Right cardiac atrium (tissue), 5 donors: Measurements from ENCODE around the gene TMPRSS9. TPM values are rescaled to one million over a fixed set of nuclear protein-coding genes. Genes with fewer than 3 reads are reported as not detected.
A peak's percentile ranks its signal among the peaks of the same experiment; 100 is the strongest.
"Not testable (repeated sequence)": the region's sequence is repeated elsewhere in the genome, so short reads cannot be mapped to it uniquely, and the experiment has no call there.

ENCODE experiments used
- ATAC-seq, 2 donors: fragments of 200-7000 bp; cut with Tn5 transposase; one replicate each; pipeline versions ENCODE4 v1.8.0 to v1.9.1; 2020; ENCODE audit warnings: moderate library complexity in 2 of 2, mild to moderate bottlenecking in 1 of 2
- DNase-seq, 3 donors: peaks; one replicate each; pipeline ENCODE4 v3.0.0-alpha.2; 2020
- H3K27ac ChIP-seq: one replicate; pipeline ENCODE4 v1.5.1; 2013; ENCODE audit warnings: mild to moderate bottlenecking, low read length, control low read depth, moderate library complexity
- H3K27me3 ChIP-seq: one replicate; pipeline ENCODE4 v1.6.1; 2013; ENCODE audit not compliant: control insufficient read depth, insufficient read depth
- H3K4me1 ChIP-seq: one replicate; pipeline ENCODE4 v1.6.1; 2013; ENCODE audit warnings: low read length; ENCODE audit not compliant: control insufficient read depth, insufficient read depth
- H3K4me3 ChIP-seq: one replicate; pipeline ENCODE4 v1.5.1; 2013; ENCODE audit warnings: low read length, control low read depth
- H3K9me3 ChIP-seq: one replicate; pipeline ENCODE4 v1.6.1; 2013; ENCODE audit warnings: low read length; ENCODE audit not compliant: control insufficient read depth
- WGBS: extraction: QIAGEN DNeasy Blood & Tissue Kit; methylation state at CpG from one replicate; pipeline ENCODE4 v1.1.7; 2013; 5-methylcytosine and 5-hydroxymethylcytosine counted together
- intact Hi-C, 4 donors: fragments of 100-400 bp; cut with DNase I; formaldehyde crosslinking; loops; one replicate each; pipeline versions ENCODE4 v1.11.0 to v1.14.0; 2022 to 2023
- polyA plus RNA-seq: library from polyadenylated mRNA; stranded (reverse); fragments of 200-250 nt; gene quantifications from one replicate; pipeline ENCODE4 v1.2.3, GENCODE V29; 2013
- total RNA-seq, 4 donors: library from RNA; stranded (reverse); fragmentation: NEBNext Ultra II Directional; extraction: Animal tissue kit (Norgen Biotek cat#: 25700); gene quantifications; one replicate each; pipeline ENCODE4 v1.2.1, GENCODE V29; 2021
- donor health status: healthy with polysubstance abuse.
- donor health status: DM: no; HTN: yes; CAD: no.
- donor health status: DM: no; HTN: no; CAD: no.
- donor health status: DM: no; HTN: yes; CAD: no; lungs with severe emphysema.
- donor health status: DM: yes; HTN: yes; CAD: no.

Gene TMPRSS9
- total and polyA plus RNA-seq, 5 donors = 0.09 to 0.12 TPM; not detected in 3

GRCh38 chr19:2458054-2458453 is 98.0 kb downstream of the TMPRSS9 start:
- DNase-seq = no peak
- no peak overlapping the region for H3K4me3 ChIP-seq
- ATAC-seq = no peak
- no peak overlapping the region for H3K27ac ChIP-seq
- no peaks in the 10 kb centered on the region for H3K27me3 ChIP-seq
- WGBS = 97% methylated on average over 5 of the region's 5 CpGs
- H3K4me1 ChIP-seq = no peaks in the 10 kb centered on the region
- intact Hi-C loops = no loop called here
- H3K9me3 ChIP-seq = no peaks in the 10 kb centered on the region

DNA sequence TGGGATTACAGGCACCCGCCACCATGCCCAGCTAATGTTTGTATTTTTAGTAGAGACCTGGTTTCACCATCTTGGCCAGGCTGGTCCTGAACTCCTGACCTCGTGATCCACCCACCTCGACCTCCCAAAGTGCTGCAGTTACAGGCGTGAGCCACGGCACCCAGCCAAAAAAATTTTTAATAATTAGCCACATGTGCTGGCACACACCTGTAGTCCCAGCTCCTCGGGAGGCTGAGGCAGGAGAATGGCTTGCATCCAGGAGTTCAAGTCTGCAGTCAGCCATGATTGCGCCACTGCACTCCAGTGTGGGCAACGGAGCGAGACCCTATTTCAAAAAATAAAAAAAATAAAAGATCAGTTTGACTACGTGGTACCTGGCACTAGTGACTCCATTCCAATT is 98.7 kb downstream of the TMPRSS9 start:
- H3K27ac ChIP-seq, H3K4me1 ChIP-seq, H3K4me3 ChIP-seq, H3K27me3 ChIP-seq, H3K9me3 ChIP-seq, ATAC-seq, intact Hi-C loops: not testable (repeated sequence)
- peak in 1 of 3 donors; percentile 39 for DNase-seq
- WGBS = 88% methylated on average over 10 of the region's 10 CpGs

GRCh38 chr19:2460245-2460644 is 100.2 kb downstream of the TMPRSS9 start:
- no peak overlapping the region for H3K27ac ChIP-seq
- no peaks in the 10 kb centered on the region for H3K9me3 ChIP-seq
- no peaks in the 10 kb centered on the region for H3K4me1 ChIP-seq
- H3K4me3 ChIP-seq = no peak overlapping the region
- DNase-seq (no peak), ATAC-seq (no peak)
- intact Hi-C loops = no loop called here
- 89% methylated on average over 1 of the region's 1 CpG for WGBS
- no peaks in the 10 kb centered on the region for H3K27me3 ChIP-seq

DNA sequence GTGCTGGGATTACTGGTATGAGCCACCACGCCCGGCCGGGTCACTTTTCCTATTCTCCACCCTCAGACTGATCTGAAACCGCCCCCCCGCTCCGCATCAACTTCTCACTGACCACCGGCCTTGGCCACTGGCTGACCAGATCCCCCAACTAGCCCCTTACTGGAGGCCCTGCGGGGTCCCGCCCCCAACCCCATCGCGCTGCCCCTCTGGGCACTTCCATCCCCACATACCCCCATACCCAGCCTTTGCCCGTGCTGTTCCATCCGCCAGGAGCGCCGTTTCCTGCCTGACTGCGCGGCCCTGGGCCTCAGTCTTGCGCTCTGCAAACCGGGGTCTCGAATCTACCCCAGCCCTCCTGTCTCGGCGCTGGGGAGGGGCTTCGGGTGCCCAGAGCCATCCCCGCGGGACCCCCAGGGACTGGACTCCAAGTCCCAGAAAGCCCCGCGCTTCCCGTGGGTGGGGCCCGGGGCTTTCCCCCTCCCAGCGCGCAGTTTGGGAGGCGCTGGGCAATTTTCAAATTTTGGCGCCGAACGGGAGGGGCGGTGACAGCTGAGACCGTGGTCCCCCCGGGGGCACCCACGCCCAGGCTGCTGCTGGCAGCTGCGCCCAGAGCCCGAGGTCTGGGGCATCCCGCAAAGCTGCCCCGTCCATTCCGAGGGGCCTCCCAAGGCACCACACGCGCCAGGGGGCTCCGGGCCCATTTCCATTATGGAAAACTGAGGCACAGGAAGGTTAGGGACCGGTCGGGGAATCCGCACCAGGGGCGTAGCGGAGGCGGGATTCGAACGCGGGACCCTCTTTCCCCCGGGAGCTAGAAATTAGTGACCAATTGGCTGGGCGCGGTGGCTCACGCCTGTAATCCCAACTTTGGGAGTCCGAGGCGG is 101.9 kb downstream of the TMPRSS9 start:
- H3K27me3 ChIP-seq = no peaks in the 10 kb centered on the region
- intact Hi-C loops = no loop called here
- H3K27ac ChIP-seq = no peak overlapping the region
- WGBS = 3% methylated on average over 62 of the region's 62 CpGs
- peak overlapping the region; percentile 84 for H3K4me3 ChIP-seq
- H3K9me3 ChIP-seq = no peaks in the 10 kb centered on the region
- no peaks in the 10 kb centered on the region for H3K4me1 ChIP-seq
- ATAC-seq (peak; percentile 76 to 79), DNase-seq (peak; percentile 74 to 87 (median 86))

- ATAC-seq (peak; percentile 82 to 83), DNase-seq (peak; percentile 91 to 96 (median 96))
- H3K9me3 ChIP-seq = no peaks in the 10 kb centered on the region
- peak overlapping the region; percentile 82 for H3K27ac ChIP-seq
- no peaks in the 10 kb centered on the region for H3K4me1 ChIP-seq
- no peaks in the 10 kb centered on the region for H3K27me3 ChIP-seq
- H3K4me3 ChIP-seq = peak overlapping the region; percentile 84
- 9% methylated on average over 46 of the region's 46 CpGs for WGBS
- intact Hi-C loops = no loop called here
Measured at GRCh38 chr19:2462635-2463421, 102.8 kb downstream of the TMPRSS9 start.

GRCh38 chr19:2463694-2464093 is 103.6 kb downstream of the TMPRSS9 start:
- H3K27me3 ChIP-seq, DNase-seq, H3K4me1 ChIP-seq, ATAC-seq, H3K27ac ChIP-seq, intact Hi-C loops, H3K9me3 ChIP-seq, H3K4me3 ChIP-seq: not testable (repeated sequence)
- WGBS = 99% methylated on average over 5 of the region's 5 CpGs

GRCh38 chr19:2464389-2464788 is 104.3 kb downstream of the TMPRSS9 start:
- intact Hi-C loops = no loop called here

DNA sequence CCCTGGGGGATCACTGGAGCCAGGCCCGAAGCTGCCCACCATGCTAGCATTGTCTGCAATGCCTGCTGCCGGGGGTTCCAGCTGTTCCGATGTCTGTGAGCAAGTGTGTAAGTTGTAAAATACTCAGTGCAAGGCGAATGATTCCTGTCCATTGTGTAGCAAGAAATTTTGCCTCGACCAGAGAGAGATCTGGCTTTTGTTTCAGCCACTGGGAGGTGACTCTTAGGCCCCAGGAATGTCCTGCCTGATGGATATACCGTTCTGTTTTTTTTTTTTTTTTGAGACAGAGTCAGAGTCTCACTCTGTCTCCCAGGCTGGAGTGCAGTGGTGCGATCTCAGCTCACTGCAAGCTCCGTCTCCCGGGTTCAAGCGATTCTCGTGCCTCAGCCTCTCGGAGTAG is 108.5 kb downstream of the TMPRSS9 start:
- intact Hi-C loops = no loop called here
- Histone ChIP-seq H3K4me1 (no peaks in the 10 kb centered on the region), H3K27ac (no peak overlapping the region), H3K9me3 (no peaks in the 10 kb centered on the region), H3K4me3 (no peak overlapping the region), H3K27me3 (no peaks in the 10 kb centered on the region)
- 74% methylated on average over 12 of the region's 12 CpGs for WGBS
- DNase-seq (no peak), ATAC-seq (no peak)

More at GRCh38 chr19:2464389-2464788, 104.3 kb downstream of the TMPRSS9 start:
- ATAC-seq (no peak), DNase-seq (no peak)
- no peaks in the 10 kb centered on the region for H3K4me1 ChIP-seq
- no peaks in the 10 kb centered on the region for H3K9me3 ChIP-seq
- H3K27ac ChIP-seq = no peak overlapping the region
- no peaks in the 10 kb centered on the region for H3K27me3 ChIP-seq
- H3K4me3 ChIP-seq = no peak overlapping the region
- WGBS = 58% methylated on average over 5 of the region's 5 CpGs

- Histone ChIP-seq H3K27me3 (no peaks in the 10 kb centered on the region), H3K4me3 (no peak overlapping the region), H3K9me3 (no peaks in the 10 kb centered on the region), H3K4me1 (no peaks in the 10 kb centered on the region), H3K27ac (no peak overlapping the region)
- whole genome bisulfite sequencing = 42% methylated on average over 23 of the region's 23 CpGs
- intact Hi-C loops = no loop called here
- ATAC-seq (peak in 1 of 2 donors; percentile 9), DNase-seq (no peak)
Measured at GRCh38 chr19:2469102-2469914, 109.2 kb downstream of the TMPRSS9 start.

DNA sequence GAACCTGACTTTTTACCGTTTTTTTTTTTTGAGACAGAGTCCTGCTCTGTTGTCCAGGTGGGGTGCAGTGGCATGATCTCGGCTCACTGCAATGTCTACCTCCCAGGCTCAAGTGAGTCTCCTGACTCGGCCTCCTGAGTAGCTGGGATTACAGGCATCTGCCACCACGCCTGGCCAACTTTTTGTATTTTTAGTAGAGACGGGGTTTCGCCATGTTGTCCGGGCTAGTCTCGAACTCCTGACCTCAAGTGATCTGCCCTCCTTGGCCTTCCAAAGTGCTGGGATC is 109.8 kb downstream of the TMPRSS9 start:
- DNase-seq, ATAC-seq, H3K4me1 ChIP-seq, H3K4me3 ChIP-seq, H3K27me3 ChIP-seq, H3K9me3 ChIP-seq, H3K27ac ChIP-seq: not testable (repeated sequence)
- intact Hi-C loops = loop anchor here in 2 of 4 donors (5.0 to 10.0 kb wide), 2 partner anchors 105 to 142 kb away; no protein-coding TSS in a partner anchor
- 87% methylated on average over 8 of the region's 8 CpGs for WGBS
